ENCODE measurements around the gene SDC3. TPM values are rescaled to one million over a fixed set of nuclear protein-coding genes. Genes with fewer than 3 reads are reported as not detected.

The SDC3 gene
- total and polyA plus RNA-seq, 2 of the 8 experiments (the other 6 are each of a cell fraction or from before 2014, with no cell fraction given): 7.0 to 27.0 TPM

GRCh38 chr1:30950053-30950452, 41.5 kb upstream of the SDC3 start:
- Histone ChIP-seq H3K9me3 (ENCODE audit: insufficient read depth in 2 of 2, low read depth in 1 of 2, low read length in 1 of 2) (no peaks in the 10 kb centered on the region), H4K5ac (ENCODE audit: insufficient read length, low read depth, low read length) (no peak overlapping the region), H3K4me3 (ENCODE audit: extremely low read depth in 1 of 4, insufficient read depth in 2 of 4, low read depth in 3 of 4, low read length in 4 of 4) (no peak overlapping the region), H3K4me1 (replicated peaks in 1 of 4; ENCODE audit: control insufficient read depth in 3 of 4, insufficient read depth in 4 of 4, low read length in 3 of 4) (no peaks in the 10 kb centered on the region), H3K23ac (ENCODE audit: insufficient read length) (no peak overlapping the region), H4K8ac (ENCODE audit: extremely low read depth, insufficient read depth, low read length) (no peak overlapping the region), H3K79me2 (ENCODE audit: control insufficient read depth in 1 of 2, insufficient read depth in 2 of 2, low read length in 2 of 2) (peaks cover 0 to 9% of the 10 kb centered on the region in 2 experiments; a peak in 1 of 4 replicates), H4K20me1 (replicated peaks in 1 of 2; ENCODE audit: control insufficient read depth in 1 of 2, insufficient read depth in 2 of 2, low read length in 2 of 2) (peaks cover 2 to 12% of the 10 kb centered on the region in 2 experiments), H3K27me3 (replicated peaks in 1 of 4; ENCODE audit: control insufficient read depth in 3 of 4, extremely low read depth in 1 of 4, insufficient read depth in 3 of 4, low read length in 3 of 4) (no peaks in the 10 kb centered on the region), H3K27ac (ENCODE audit: low read depth, low read length) (no peak overlapping the region), H3K4ac (replicated peaks; ENCODE audit: insufficient read length, low read depth, low read length) (no peak overlapping the region), H2AFZ (ENCODE audit: low read length) (no peak overlapping the region), H3K4me2 (ENCODE audit: insufficient read depth in 1 of 2, low read depth in 2 of 2, low read length in 2 of 2) (no peak overlapping the region), H2BK120ac (replicated peaks; ENCODE audit: low read depth, low read length) (no peak overlapping the region), H3K56ac (replicated peaks; ENCODE audit: insufficient read length, low read depth, low read length) (no peak overlapping the region), H3K18ac (ENCODE audit: extremely low read depth, low read length) (no peak overlapping the region), H2BK12ac (ENCODE audit: low read depth, low read length) (no peak overlapping the region), H3K9ac (replicated peaks in 1 of 4; ENCODE audit: extremely low read depth in 1 of 4, low read depth in 3 of 4, low read length in 3 of 4) (no peak overlapping the region), H3K23me2 (ENCODE audit: low read depth, low read length) (no peaks in the 10 kb centered on the region), H3K36me3 (ENCODE audit: control insufficient read depth in 2 of 4, insufficient read depth in 4 of 4, low read length in 3 of 4) (peaks cover 30 to 87% (median 71%) of the 10 kb centered on the region in 4 experiments), H3K79me1 (ENCODE audit: low read depth, low read length) (no peaks in the 10 kb centered on the region), H2BK20ac (ENCODE audit: low read length) (no peak overlapping the region), H2BK5ac (ENCODE audit: low read depth, low read length) (no peak overlapping the region), H2AK5ac (ENCODE audit: low read depth, low read length) (no peak overlapping the region), H3K14ac (ENCODE audit: insufficient read length) (no peak overlapping the region), H4K91ac (replicated peaks; ENCODE audit: insufficient read length, low read length) (no peak overlapping the region), H2BK15ac (ENCODE audit: low read length) (no peak overlapping the region)
- ChIA-PET CTCF (ENCODE audit: partially characterized antibody) (interaction anchor here (0.9 to 1.3 kb wide), 2 partner anchors 10 to 21 kb away, joined by 3 read pairs; no protein-coding TSS in a partner anchor), POLR2A (ENCODE audit: partially characterized antibody) (no interaction called here)
- 90% methylated on average over 5 of the region's 5 CpGs; no CpG with 5 or more reads in 1 of the 2 experiments for WGBS, 2 experiments (ENCODE audit: extremely low coverage in 1 of 2, insufficient coverage in 1 of 2, insufficient read length in 1 of 2, insufficient replicate concordance in 2 of 2, low coverage in 1 of 2, low lambda C conversion rate in 2 of 2, missing lambda C conversion rate in 1 of 2)
- no peak for FAIRE-seq
- DNase-seq (ENCODE audit: low read depth in 1 of 2, low spot score in 2 of 2): no peak
- TF ChIP-seq GABPA (IDR thresholded peaks at IDR 0.05; ENCODE audit: borderline replicate concordance, insufficient read depth, low read length) (no peak), TBP (IDR thresholded peaks at IDR 0.05; ENCODE audit: low read depth, low read length) (no peak), ASH2L (IDR thresholded peaks at IDR 0.05; ENCODE audit: low read length) (no peak), POU5F1 (IDR thresholded peaks at IDR 0.05; ENCODE audit: low read depth, low read length) (no peak), JUN (IDR thresholded peaks at IDR 0.05; ENCODE audit: low read depth, low read length) (no peak), MAFK (IDR thresholded peaks at IDR 0.05; ENCODE audit: low read depth, low read length) (no peak), SP2 (IDR thresholded peaks at IDR 0.05; ENCODE audit: low read length) (no peak), TAF7 (optimal IDR thresholded peaks at IDR 0.05; ENCODE audit: borderline replicate concordance, low read depth, low read length) (no peak), CTBP2 (IDR thresholded peaks at IDR 0.05; ENCODE audit: borderline replicate concordance, insufficient read depth, insufficient read length, low read length) (no peak), GTF2F1 (IDR thresholded peaks at IDR 0.05; ENCODE audit: borderline replicate concordance, low read depth, low read length) (no peak), EZH2 (IDR thresholded peaks at IDR 0.05; ENCODE audit: low read depth, low read length, severe bottlenecking) (no peak), BCL11A (IDR thresholded peaks at IDR 0.05; ENCODE audit: low read depth in 2 of 2, low read length in 2 of 2) (no peak)
